ENCODE data around the gene KCTD20. TPM values are rescaled to one million over a fixed set of nuclear protein-coding genes. Genes with fewer than 3 reads are reported as not detected.
"Not testable (repeated sequence)": the region's sequence is repeated elsewhere in the genome, so short reads cannot be mapped to it uniquely, and the experiment has no call there.

The KCTD20 gene
- total and polyA plus RNA-seq, 4 donors = 9.5 to 48.5 (median 32.2) TPM

DNA sequence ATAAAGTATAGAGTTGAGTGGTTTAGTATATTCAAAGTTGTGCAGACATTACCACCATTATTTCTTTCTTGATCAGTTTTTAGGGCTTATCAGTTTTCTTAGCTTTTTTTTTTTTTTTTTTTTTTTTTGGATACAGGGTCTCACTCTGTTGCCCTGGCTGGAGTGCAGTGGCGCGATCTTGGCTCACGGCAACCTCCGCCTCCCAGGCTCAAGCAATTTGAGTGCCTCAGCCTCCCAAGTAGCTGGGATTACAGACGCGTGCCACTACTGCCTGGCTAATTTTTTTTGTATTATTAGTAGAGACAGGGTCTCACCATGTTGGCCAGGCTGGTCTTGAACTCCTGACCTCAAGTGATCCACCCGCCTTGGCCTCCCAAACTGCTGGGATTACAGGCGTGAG, 10.1 kb downstream of the KCTD20 start:
- H3K36me3 ChIP-seq (ENCODE audit: control insufficient read depth in 4 of 4, insufficient read depth in 3 of 4, low read depth in 1 of 4, low read length in 3 of 4); H3K4me3 ChIP-seq (ENCODE audit: low read depth in 1 of 3, low read length in 3 of 3); H3K9me3 ChIP-seq (ENCODE audit: control insufficient read depth in 4 of 4, low read length in 3 of 4); H3K4me1 ChIP-seq (ENCODE audit: control insufficient read depth in 4 of 4, insufficient read depth in 4 of 4, low read length in 3 of 4); H3K9ac ChIP-seq (ENCODE audit: low read depth in 1 of 2, low read length in 2 of 2); H3K27me3 ChIP-seq (ENCODE audit: control insufficient read depth in 4 of 4, insufficient read depth in 4 of 4, low read length in 3 of 4); DNase-seq (ENCODE audit: low spot score); H3K27ac ChIP-seq (ENCODE audit: low read depth in 1 of 2, low read length in 2 of 2): not testable (repeated sequence)
- 97% methylated on average over 8 of the region's 8 CpGs for WGBS

- Histone ChIP-seq H3K27me3 (ENCODE audit: control insufficient read depth in 4 of 4, insufficient read depth in 4 of 4, low read length in 3 of 4) (no peaks in the 10 kb centered on the region), H3K9ac (ENCODE audit: low read depth in 1 of 2, low read length in 2 of 2) (no peak overlapping the region), H3K4me3 (ENCODE audit: low read depth in 1 of 3, low read length in 3 of 3) (no peak overlapping the region), H3K27ac (ENCODE audit: low read depth in 1 of 2, low read length in 2 of 2) (no peak overlapping the region), H3K9me3 (ENCODE audit: control insufficient read depth in 4 of 4, low read length in 3 of 4) (no peaks in the 10 kb centered on the region), H3K36me3 (ENCODE audit: control insufficient read depth in 4 of 4, insufficient read depth in 3 of 4, low read depth in 1 of 4, low read length in 3 of 4) (peaks cover 0 to 3% (median 1%) of the 10 kb centered on the region in 4 donors), H3K4me1 (ENCODE audit: control insufficient read depth in 4 of 4, insufficient read depth in 4 of 4, low read length in 3 of 4) (peaks cover 4 to 8% (median 7%) of the 10 kb centered on the region in 4 donors)
- no peak for TF ChIP-seq JUND (IDR thresholded peaks at IDR 0.05)
- no peak for TF ChIP-seq NR2F2 (IDR thresholded peaks at IDR 0.05)
- no peak for TF ChIP-seq EGR1 (IDR thresholded peaks at IDR 0.05; ENCODE audit: low read depth in 2 of 2)
- TF ChIP-seq FOXA2 (IDR thresholded peaks at IDR 0.05) = no peak
- no peak for TF ChIP-seq RXRA (IDR thresholded peaks at IDR 0.05)
- TF ChIP-seq, protein P1, sequence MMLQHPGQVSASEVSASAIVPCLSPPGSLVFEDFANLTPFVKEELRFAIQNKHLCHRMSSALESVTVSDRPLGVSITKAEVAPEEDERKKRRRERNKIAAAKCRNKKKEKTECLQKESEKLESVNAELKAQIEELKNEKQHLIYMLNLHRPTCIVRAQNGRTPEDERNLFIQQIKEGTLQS (IDR thresholded peaks at IDR 0.05) = no peak
- TF ChIP-seq, protein P2, sequence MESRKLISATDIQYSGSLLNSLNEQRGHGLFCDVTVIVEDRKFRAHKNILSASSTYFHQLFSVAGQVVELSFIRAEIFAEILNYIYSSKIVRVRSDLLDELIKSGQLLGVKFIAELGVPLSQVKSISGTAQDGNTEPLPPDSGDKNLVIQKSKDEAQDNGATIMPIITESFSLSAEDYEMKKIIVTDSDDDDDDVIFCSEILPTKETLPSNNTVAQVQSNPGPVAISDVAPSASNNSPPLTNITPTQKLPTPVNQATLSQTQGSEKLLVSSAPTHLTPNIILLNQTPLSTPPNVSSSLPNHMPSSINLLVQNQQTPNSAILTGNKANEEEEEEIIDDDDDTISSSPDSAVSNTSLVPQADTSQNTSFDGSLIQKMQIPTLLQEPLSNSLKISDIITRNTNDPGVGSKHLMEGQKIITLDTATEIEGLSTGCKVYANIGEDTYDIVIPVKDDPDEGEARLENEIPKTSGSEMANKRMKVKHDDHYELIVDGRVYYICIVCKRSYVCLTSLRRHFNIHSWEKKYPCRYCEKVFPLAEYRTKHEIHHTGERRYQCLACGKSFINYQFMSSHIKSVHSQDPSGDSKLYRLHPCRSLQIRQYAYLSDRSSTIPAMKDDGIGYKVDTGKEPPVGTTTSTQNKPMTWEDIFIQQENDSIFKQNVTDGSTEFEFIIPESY (IDR thresholded peaks at IDR 0.05) = no peak
- no peak for TF ChIP-seq FOXA1 (IDR thresholded peaks at IDR 0.05)
- no peak for TF ChIP-seq TAF1 (conservative IDR thresholded peaks at IDR 0.05)
- TF ChIP-seq YY1 (IDR thresholded peaks at IDR 0.05) = no peak
- TF ChIP-seq, protein P3, sequence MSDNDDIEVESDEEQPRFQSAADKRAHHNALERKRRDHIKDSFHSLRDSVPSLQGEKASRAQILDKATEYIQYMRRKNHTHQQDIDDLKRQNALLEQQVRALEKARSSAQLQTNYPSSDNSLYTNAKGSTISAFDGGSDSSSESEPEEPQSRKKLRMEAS (IDR thresholded peaks at IDR 0.05) = no peak
- no peak for TF ChIP-seq HNF4G (IDR thresholded peaks at IDR 0.05)
- no peak for TF ChIP-seq SP1 (IDR thresholded peaks at IDR 0.05)
- TF ChIP-seq, protein P4, sequence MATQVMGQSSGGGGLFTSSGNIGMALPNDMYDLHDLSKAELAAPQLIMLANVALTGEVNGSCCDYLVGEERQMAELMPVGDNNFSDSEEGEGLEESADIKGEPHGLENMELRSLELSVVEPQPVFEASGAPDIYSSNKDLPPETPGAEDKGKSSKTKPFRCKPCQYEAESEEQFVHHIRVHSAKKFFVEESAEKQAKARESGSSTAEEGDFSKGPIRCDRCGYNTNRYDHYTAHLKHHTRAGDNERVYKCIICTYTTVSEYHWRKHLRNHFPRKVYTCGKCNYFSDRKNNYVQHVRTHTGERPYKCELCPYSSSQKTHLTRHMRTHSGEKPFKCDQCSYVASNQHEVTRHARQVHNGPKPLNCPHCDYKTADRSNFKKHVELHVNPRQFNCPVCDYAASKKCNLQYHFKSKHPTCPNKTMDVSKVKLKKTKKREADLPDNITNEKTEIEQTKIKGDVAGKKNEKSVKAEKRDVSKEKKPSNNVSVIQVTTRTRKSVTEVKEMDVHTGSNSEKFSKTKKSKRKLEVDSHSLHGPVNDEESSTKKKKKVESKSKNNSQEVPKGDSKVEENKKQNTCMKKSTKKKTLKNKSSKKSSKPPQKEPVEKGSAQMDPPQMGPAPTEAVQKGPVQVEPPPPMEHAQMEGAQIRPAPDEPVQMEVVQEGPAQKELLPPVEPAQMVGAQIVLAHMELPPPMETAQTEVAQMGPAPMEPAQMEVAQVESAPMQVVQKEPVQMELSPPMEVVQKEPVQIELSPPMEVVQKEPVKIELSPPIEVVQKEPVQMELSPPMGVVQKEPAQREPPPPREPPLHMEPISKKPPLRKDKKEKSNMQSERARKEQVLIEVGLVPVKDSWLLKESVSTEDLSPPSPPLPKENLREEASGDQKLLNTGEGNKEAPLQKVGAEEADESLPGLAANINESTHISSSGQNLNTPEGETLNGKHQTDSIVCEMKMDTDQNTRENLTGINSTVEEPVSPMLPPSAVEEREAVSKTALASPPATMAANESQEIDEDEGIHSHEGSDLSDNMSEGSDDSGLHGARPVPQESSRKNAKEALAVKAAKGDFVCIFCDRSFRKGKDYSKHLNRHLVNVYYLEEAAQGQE (IDR thresholded peaks at IDR 0.05) = no peak
- TF ChIP-seq CTCF (IDR thresholded peaks at IDR 0.05; ENCODE audit: low read depth, low read length, missing input control) = no peak
- no peak for TF ChIP-seq RAD21 (IDR thresholded peaks at IDR 0.05)
- WGBS = 70% methylated on average over 3 of the region's 3 CpGs
- DNase-seq (ENCODE audit: low spot score) = no peak
Observed at GRCh38 chr6:36455486-36456027, 12.8 kb downstream of the KCTD20 start.

Data from liver (tissue), 9 donors.